Astrocyte (in vitro differentiated cells and primary cell): ENCODE results near the gene SNAP25. TPM values are rescaled to one million over a fixed set of nuclear protein-coding genes. Genes with fewer than 3 reads are reported as not detected.
A peak's percentile ranks its signal among the peaks of the same experiment; 100 is the strongest.

ENCODE experiments used
- DNase-seq: peaks from one replicate; pipeline ENCODE4 v3.0.0-alpha.2; 2010; ENCODE audit warnings: low read depth
- FAIRE-seq: peaks from 2 replicates; lab custom pipeline; 2011; peaks lifted over from hg19 to GRCh38; lab: Jason Lieb, UNC
- H2AFZ ChIP-seq: 2 replicates; pipeline ENCODE4 v1.6.0; 2012; ENCODE audit warnings: low read depth, low read length, inconsistent platforms
- H3K27ac ChIP-seq: 2 replicates; pipeline ENCODE4 v1.5.1; 2011; ENCODE audit warnings: low read depth, low read length, inconsistent platforms
- H3K27me3 ChIP-seq: 2 replicates; pipeline ENCODE4 v1.6.0; 2011; ENCODE audit warnings: low read length, inconsistent platforms; ENCODE audit not compliant: insufficient read depth
- H3K36me3 ChIP-seq: 2 replicates; pipeline ENCODE4 v1.5.1; 2011; ENCODE audit warnings: low read length, inconsistent platforms; ENCODE audit not compliant: insufficient read depth
- H3K4me1 ChIP-seq: 2 replicates; pipeline ENCODE4 v1.5.1; 2011; ENCODE audit warnings: low read length, inconsistent platforms; ENCODE audit not compliant: insufficient read depth
- H3K4me2 ChIP-seq: 2 replicates; pipeline ENCODE4 v1.6.0; 2012; ENCODE audit warnings: low read length, inconsistent platforms
- H3K4me3 ChIP-seq: 2 replicates; pipeline ENCODE4 v1.5.1; 2011; ENCODE audit warnings: low read depth, mild to moderate bottlenecking, low read length, inconsistent platforms; ENCODE audit not compliant: insufficient read depth
- H3K79me2 ChIP-seq: 2 replicates; pipeline ENCODE4 v1.6.0; 2012; ENCODE audit warnings: mild to moderate bottlenecking, low read length, inconsistent platforms; ENCODE audit not compliant: insufficient read depth
- H3K9ac ChIP-seq: 2 replicates; pipeline ENCODE4 v1.6.0; 2012; ENCODE audit warnings: mild to moderate bottlenecking, low read length, inconsistent platforms
- H3K9me3 ChIP-seq: 2 replicates; pipeline ENCODE4 v1.5.1; 2012; ENCODE audit warnings: low read depth, mild to moderate bottlenecking, low read length, inconsistent platforms; ENCODE audit not compliant: insufficient read depth
- H4K20me1 ChIP-seq: 2 replicates; pipeline ENCODE4 v1.6.0; 2012; ENCODE audit warnings: low read length, inconsistent platforms; ENCODE audit not compliant: insufficient read depth
- H3K27ac Mint-ChIP-seq: one replicate; pipeline ENCODE4 v1.8.0; 2021; ENCODE audit warnings: mild to moderate bottlenecking, mixed read lengths; ENCODE audit not compliant: unreplicated experiment
- H3K27me3 Mint-ChIP-seq: one replicate; pipeline ENCODE4 v1.8.0; 2021; ENCODE audit warnings: low read depth, mixed read lengths; ENCODE audit not compliant: unreplicated experiment
- H3K36me3 Mint-ChIP-seq: one replicate; pipeline ENCODE4 v1.8.0; 2021; ENCODE audit warnings: low read depth, mixed read lengths; ENCODE audit not compliant: unreplicated experiment
- H3K4me1 Mint-ChIP-seq: one replicate; pipeline ENCODE4 v1.8.0; 2021; ENCODE audit warnings: low read depth, mixed read lengths; ENCODE audit not compliant: unreplicated experiment
- H3K4me3 Mint-ChIP-seq: one replicate; pipeline ENCODE4 v1.8.0; 2021; ENCODE audit warnings: mild to moderate bottlenecking, moderate library complexity, mixed read lengths; ENCODE audit not compliant: unreplicated experiment
- H3K9me3 Mint-ChIP-seq: one replicate; pipeline ENCODE4 v1.8.0; 2021; ENCODE audit warnings: mild to moderate bottlenecking, mixed read lengths; ENCODE audit not compliant: unreplicated experiment
- EZH2 ChIP-seq: IDR thresholded peaks from 2 replicates; pipeline ENCODE4 v1.6.1; 2012; ENCODE audit warnings: mild to moderate bottlenecking, low read length, inconsistent platforms; ENCODE audit not compliant: insufficient read depth
- total RNA-seq: library from RNA; stranded (reverse); gene quantifications from 2 replicates; pipeline ENCODE4 v1.2.1, GENCODE V29; 2021
- TF ChIP-seq, protein P1 (sequence below): IDR thresholded peaks from 2 replicates; pipeline ENCODE4 v1.5.1; 2011; ENCODE audit warnings: low read depth, mild to moderate bottlenecking, inconsistent platforms, low read length, moderate library complexity; ENCODE audit not compliant: insufficient read depth

Gene SNAP25
- total RNA-seq, 1 donor from 2014 or later, result 3.9 TPM

- no peak overlapping the region for H3K27ac Mint-ChIP-seq
- no peak overlapping the region for H3K27ac ChIP-seq
- H3K4me1 ChIP-seq, result no peaks in the 10 kb centered on the region
- H3K4me2 ChIP-seq, result no peak overlapping the region
- no peaks in the 10 kb centered on the region for H3K27me3 Mint-ChIP-seq
- TF ChIP-seq EZH2, result no peak
- TF ChIP-seq, protein P1, sequence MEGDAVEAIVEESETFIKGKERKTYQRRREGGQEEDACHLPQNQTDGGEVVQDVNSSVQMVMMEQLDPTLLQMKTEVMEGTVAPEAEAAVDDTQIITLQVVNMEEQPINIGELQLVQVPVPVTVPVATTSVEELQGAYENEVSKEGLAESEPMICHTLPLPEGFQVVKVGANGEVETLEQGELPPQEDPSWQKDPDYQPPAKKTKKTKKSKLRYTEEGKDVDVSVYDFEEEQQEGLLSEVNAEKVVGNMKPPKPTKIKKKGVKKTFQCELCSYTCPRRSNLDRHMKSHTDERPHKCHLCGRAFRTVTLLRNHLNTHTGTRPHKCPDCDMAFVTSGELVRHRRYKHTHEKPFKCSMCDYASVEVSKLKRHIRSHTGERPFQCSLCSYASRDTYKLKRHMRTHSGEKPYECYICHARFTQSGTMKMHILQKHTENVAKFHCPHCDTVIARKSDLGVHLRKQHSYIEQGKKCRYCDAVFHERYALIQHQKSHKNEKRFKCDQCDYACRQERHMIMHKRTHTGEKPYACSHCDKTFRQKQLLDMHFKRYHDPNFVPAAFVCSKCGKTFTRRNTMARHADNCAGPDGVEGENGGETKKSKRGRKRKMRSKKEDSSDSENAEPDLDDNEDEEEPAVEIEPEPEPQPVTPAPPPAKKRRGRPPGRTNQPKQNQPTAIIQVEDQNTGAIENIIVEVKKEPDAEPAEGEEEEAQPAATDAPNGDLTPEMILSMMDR, result no peak
- no peaks in the 10 kb centered on the region for H3K9me3 Mint-ChIP-seq
- no peaks in the 10 kb centered on the region for H3K36me3 ChIP-seq
- no peaks in the 10 kb centered on the region for H3K79me2 ChIP-seq
- H3K9ac ChIP-seq, result no peak overlapping the region
- no peak for FAIRE-seq
- H3K4me1 Mint-ChIP-seq, result peaks cover 12% of the 10 kb centered on the region
- no peak overlapping the region for H3K4me3 ChIP-seq
- H2AFZ ChIP-seq, result no peak overlapping the region
- no peaks in the 10 kb centered on the region for H3K9me3 ChIP-seq
- no peak for DNase-seq
- H3K36me3 Mint-ChIP-seq, result no peaks in the 10 kb centered on the region
- H3K4me3 Mint-ChIP-seq, result no peak overlapping the region
- no peaks in the 10 kb centered on the region for H4K20me1 ChIP-seq
- peaks cover 2% of the 10 kb centered on the region for H3K27me3 ChIP-seq
Observed at GRCh38 chr20:10261702-10262101, 43.1 kb downstream of the SNAP25 start.

DNA sequence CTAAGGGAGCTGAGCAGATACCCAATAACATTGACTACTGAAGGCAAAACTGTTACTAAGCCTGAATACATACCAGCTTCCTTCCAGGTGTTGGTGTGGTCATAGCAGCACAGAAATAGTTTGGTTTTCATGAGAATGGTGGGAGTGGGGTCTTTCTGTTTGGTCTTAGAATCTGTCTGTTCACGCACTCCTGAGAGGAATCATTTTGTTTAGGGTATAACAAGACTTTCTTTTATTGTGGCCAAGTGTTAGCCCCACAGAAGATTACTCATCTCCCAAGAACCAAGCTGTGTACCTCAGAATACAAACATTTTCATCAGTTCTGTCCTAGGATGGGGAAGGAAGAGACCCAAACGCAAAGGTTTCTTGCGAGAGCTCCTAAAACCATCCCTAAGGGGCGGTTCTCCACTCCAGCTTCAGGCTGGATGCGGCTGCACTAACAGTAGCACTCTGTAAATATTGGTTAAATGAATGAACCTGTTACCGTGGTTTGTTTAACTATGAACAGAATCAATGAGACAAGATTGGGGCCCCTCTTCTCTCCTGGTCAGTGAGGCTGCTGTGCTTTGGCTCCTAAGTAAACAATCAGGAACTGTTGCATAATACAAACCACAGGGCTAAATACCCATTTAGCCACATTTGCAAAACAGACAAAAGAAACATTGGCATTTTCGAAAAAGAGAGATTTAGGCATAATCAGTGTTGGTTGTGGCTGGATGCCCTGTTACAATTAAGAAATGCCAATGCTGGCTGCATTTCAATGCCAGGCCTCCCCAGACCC, 44.9 kb downstream of the SNAP25 start:
- FAIRE-seq (no peak), DNase-seq (peak; percentile 27)
- no peaks in the 10 kb centered on the region for H3K4me1 ChIP-seq
- Mint-ChIP-seq H3K27me3 (no peaks in the 10 kb centered on the region), H3K4me1 (peaks cover 12% of the 10 kb centered on the region), H3K4me3 (no peak overlapping the region), H3K9me3 (no peaks in the 10 kb centered on the region), H3K36me3 (no peaks in the 10 kb centered on the region), H3K27ac (no peak overlapping the region)
- no peaks in the 10 kb centered on the region for H3K36me3 ChIP-seq
- H3K9me3 ChIP-seq, result no peaks in the 10 kb centered on the region
- no peak overlapping the region for H2AFZ ChIP-seq
- H3K27me3 ChIP-seq, result peaks cover 2% of the 10 kb centered on the region
- H3K9ac ChIP-seq, result no peak overlapping the region
- no peak overlapping the region for H3K27ac ChIP-seq
- no peaks in the 10 kb centered on the region for H3K79me2 ChIP-seq
- TF ChIP-seq, protein P1, result no peak
- no peak for TF ChIP-seq EZH2
- H3K4me2 ChIP-seq, result peak overlapping the region; percentile 25
- H4K20me1 ChIP-seq, result no peaks in the 10 kb centered on the region
- H3K4me3 ChIP-seq, result no peak overlapping the region

GRCh38 chr20:10264166-10264558, 45.5 kb downstream of the SNAP25 start:
- Histone ChIP-seq H3K36me3 (no peaks in the 10 kb centered on the region), H3K9me3 (no peaks in the 10 kb centered on the region), H4K20me1 (no peaks in the 10 kb centered on the region), H3K4me2 (no peak overlapping the region), H2AFZ (no peak overlapping the region), H3K9ac (no peak overlapping the region), H3K4me1 (no peaks in the 10 kb centered on the region), H3K27me3 (peaks cover 2% of the 10 kb centered on the region), H3K79me2 (no peaks in the 10 kb centered on the region), H3K27ac (no peak overlapping the region), H3K4me3 (no peak overlapping the region)
- H3K36me3 Mint-ChIP-seq, result no peaks in the 10 kb centered on the region
- DNase-seq (no peak), FAIRE-seq (no peak)
- no peak for TF ChIP-seq EZH2
- TF ChIP-seq, protein P1, result no peak
- no peak overlapping the region for H3K4me3 Mint-ChIP-seq
- H3K27me3 Mint-ChIP-seq, result no peaks in the 10 kb centered on the region
- peaks cover 12% of the 10 kb centered on the region for H3K4me1 Mint-ChIP-seq
- no peak overlapping the region for H3K27ac Mint-ChIP-seq
- H3K9me3 Mint-ChIP-seq, result no peaks in the 10 kb centered on the region
